GM21737 (cell line): Measurements from ENCODE around the gene ALDH1B1.
"Not testable (repeated sequence)": the region's sequence is repeated elsewhere in the genome, so short reads cannot be mapped to it uniquely, and the experiment has no call there.

Source experiments
- ATAC-seq: cut with Tn5 transposase; IDR thresholded peaks from one replicate; pipeline ENCODE4 v1.9.1; 2021; ENCODE audit warnings: mild to moderate bottlenecking, moderate library complexity; ENCODE audit not compliant: unreplicated experiment

Gene ALDH1B1

GRCh38 chr9:38360839-38361472 lies 31.5 kb upstream of the ALDH1B1 start:
- ATAC-seq: no peak

- ATAC-seq: no peak
These were observed 31.0 kb upstream of the ALDH1B1 start for GRCh38 chr9:38361473-38361850.

DNA sequence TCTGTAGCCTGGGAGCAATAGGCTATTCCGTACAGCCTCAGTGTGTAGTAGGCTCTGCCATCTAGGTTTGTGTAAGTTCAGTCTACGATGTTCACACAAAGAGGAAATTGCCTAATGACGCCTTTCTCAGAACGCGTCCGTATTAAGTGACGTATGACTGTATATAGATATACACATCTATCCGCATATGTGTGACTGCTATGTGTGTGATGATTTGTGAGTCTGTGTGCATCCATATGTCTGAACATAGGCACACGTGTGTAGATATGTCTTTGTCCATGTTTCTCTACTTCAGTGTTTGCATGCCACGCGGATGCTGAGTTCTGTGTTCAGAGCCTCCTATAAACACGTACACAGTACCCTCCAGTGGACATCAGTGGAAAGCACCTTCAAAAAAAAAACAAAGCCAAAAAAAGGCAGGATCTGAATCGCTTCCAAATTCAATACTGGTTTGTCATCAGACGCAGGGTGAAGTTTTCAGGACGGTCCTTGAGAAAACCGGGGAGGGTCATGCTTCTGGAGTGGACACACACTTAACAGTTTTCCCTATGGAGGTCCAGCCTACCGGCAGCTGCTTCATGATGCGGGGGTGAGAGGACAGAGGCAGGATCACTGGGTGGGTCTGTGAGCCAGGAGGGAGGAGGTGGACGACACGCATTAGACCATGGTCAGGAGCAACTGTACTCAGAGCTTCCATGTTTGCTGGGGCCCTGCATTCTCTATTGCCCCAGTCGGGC lies 29.5 kb upstream of the ALDH1B1 start:
- ATAC-seq: no peak

DNA sequence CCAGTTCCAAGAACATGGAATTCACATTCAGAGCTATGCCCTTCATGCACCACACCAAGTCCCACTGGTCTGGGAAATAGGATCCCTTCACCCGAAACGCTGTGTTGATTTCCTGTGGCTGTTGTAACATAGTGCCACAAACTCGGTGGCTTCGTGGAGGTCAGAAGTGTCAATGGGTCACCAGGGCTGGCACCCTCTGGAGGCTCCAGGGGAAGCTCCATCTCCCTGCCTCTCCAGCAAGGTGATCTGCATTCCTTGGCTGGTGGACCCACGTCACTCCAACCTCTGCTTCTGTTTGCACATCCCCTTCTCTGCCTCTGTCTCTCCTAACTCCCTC lies 28.9 kb upstream of the ALDH1B1 start:
- no peak for ATAC-seq

GRCh38 chr9:38367898-38368297 lies 24.6 kb upstream of the ALDH1B1 start:
- ATAC-seq: no peak

GRCh38 chr9:38368731-38369130 lies 23.8 kb upstream of the ALDH1B1 start:
- no peak for ATAC-seq

GRCh38 chr9:38370176-38370575 lies 22.3 kb upstream of the ALDH1B1 start:
- ATAC-seq: no peak

GRCh38 chr9:38371495-38371894 lies 21.0 kb upstream of the ALDH1B1 start:
- no peak for ATAC-seq

DNA sequence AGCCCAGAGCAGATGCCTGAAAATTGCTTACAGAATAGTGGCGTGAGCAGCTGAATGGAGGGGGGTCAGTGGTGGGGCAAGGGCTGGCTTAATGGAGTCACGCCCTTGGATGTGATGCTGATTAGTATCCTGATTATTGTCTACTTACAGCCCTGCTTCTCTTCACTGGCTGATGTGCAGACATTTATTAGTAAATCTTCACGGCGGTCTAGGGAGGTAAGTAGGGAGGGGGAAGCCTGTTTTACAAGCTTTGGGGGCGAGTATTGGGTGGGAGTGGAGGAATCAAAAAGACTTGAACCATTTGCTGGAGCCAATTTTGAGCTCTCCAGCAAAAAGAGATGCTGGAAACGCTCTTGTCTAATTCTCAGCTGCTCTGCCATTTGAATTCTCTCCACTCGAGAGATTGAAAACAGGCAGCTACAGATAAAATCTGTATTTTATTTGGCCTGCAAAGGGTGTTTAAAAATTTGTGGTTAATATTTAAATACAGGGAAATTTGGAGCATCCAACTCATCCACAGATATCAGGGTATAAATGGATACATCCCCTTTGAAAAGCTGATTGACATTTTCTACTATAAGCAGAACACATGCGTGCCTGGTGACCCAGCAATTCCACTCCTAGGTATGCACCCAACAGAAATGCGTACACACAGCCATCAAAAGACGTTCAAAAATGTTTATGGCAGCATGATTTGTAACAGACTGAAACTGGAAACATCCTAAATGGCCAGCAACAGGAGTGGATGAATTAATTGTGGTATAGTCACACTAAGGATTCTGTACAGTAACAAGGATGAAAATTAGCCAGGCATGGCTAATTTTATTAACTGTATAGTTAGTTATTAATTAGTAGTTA lies 19.5 kb upstream of the ALDH1B1 start:
- no peak for ATAC-seq

DNA sequence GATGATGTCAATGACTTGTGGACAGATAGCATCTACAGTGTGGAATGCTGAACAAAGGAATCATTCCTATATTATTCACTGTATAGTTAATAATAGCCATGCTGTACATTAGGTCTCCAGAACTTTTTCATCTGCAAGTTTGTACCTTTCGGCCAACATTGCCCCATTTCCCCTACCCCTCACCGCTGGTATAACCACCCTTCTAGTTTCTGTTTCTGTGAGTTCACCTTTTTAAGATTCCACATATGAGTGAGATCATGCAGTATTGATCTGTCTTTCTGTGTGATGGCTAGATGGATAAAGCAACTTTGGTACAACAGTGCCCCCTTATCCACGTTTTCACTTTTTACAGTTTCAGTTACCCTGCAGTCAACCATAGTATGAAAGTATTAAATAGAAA lies 18.8 kb upstream of the ALDH1B1 start:
- ATAC-seq: no peak

- no peak for ATAC-seq
These were observed 17.5 kb upstream of the ALDH1B1 start for GRCh38 chr9:38374847-38375571.

- no peak for ATAC-seq
These were observed 16.9 kb upstream of the ALDH1B1 start for GRCh38 chr9:38375572-38375963.

- ATAC-seq: no peak
These were observed 16.4 kb upstream of the ALDH1B1 start for GRCh38 chr9:38376021-38376670.

DNA sequence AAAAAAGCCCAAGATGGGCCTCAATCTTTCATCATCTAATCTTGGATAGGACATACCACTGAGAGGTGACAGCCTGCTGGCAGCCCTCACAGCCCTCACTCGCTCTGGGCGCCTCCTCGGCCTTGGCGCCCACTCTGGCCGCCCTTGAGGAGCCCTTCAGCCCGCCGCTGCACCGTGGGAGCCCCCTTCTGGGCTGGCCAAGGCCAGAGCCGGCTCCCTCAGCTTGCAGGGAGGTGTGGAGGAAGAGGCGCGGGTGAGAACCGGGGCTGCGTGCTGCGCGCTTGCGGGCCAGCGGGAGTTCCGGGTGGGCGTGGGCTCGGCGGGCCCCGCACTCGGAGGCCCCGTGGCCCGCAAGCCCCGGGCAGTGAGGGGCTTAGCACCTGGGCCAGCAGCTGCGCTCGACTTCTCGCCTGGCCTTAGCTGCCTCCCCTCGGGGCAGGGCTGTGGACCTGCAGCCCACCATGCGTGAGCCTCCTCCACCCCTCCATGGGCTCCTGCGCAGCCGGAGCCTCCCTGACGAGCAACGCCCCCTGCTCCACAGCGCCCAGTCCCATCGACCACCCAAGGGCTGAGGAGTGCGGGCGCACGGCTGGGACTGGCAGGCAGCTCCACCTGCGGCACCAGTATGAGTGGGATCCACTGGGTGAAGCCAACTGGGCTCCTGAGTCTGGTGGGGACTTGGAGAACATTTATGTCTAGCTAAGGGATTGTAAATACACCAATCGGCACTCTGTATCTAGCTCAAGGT lies 15.0 kb upstream of the ALDH1B1 start:
- not testable (repeated sequence) for ATAC-seq

DNA sequence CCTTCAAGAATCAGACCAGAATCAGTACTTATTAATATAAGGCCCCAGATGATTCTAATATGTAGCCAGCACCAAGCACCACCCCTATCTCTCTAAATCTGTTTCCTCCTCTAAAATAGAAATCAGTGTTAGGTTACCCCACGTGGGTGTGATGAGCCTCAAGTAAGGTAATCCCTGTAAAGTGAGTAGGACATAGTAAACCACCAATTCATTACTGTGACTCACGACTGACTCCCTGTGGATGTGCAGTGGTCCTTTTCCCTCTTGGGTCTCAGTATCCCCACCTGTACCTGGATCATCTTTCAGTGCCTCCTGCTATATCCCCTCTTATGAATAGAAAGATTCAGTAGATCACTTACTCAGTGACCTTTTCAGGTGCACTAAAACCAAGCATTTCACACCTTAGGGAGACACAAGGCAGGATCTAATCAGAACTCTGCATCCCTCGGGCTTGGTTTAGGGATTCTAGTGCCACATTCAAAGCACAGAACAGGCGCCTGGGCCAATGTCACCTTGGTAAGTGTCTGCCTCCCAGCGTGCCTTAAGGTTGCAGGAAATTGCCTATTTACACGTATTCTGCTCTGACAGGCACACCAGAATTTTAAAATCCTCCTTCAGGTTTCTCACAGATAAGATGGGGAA lies 12.2 kb upstream of the ALDH1B1 start:
- no peak for ATAC-seq

DNA sequence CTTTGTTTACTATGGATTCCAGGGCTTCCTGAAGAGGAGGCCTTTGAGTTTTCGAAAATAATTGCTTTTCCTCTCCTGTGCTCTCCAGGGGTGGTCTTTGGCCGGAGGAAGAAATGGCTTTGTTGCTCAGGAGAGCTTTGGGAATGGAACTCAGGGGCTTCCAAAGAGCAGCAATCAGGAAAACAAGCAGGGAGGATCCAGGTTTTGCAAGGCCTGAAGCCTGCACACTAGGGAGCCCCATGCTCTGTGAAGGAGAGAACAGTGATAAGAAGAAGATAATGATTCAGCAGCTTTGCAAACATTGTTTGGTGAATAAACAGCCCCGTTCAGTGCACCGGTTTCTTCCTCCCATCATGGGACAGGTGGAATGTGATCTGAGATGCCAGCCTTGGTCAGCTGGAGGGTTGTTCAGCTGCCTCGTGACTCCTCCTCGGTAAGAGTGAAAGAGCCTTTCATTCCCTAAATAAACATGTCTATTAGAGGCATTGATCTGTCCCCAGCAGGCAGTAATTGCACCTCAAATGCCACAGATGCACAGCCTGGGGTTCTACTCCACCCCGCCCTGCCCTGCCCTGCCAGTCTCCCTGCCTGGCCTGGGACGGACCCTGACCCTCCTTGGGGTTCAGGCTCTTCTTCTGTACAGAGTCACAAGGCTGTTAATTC lies 11.5 kb upstream of the ALDH1B1 start:
- no peak for ATAC-seq

- no peak for ATAC-seq
These were observed 10.4 kb upstream of the ALDH1B1 start for GRCh38 chr9:38382141-38382540.

GRCh38 chr9:38384990-38385848 lies 7.3 kb upstream of the ALDH1B1 start:
- no peak for ATAC-seq
